C4-2B (cell line): ENCODE results near the gene IQCK.

Source experiments
- ZFX ChIP-seq: fragments of 450-650 bp; IDR thresholded peaks from 2 replicates; pipeline ENCODE4 v1.6.1; 2017
- TF ChIP-seq, protein P1 (sequence below): fragments of 450-650 bp; conservative IDR thresholded peaks from 2 replicates; pipeline ENCODE4 v1.5.1; 2017; ENCODE audit warnings: mild to moderate bottlenecking

DNA sequence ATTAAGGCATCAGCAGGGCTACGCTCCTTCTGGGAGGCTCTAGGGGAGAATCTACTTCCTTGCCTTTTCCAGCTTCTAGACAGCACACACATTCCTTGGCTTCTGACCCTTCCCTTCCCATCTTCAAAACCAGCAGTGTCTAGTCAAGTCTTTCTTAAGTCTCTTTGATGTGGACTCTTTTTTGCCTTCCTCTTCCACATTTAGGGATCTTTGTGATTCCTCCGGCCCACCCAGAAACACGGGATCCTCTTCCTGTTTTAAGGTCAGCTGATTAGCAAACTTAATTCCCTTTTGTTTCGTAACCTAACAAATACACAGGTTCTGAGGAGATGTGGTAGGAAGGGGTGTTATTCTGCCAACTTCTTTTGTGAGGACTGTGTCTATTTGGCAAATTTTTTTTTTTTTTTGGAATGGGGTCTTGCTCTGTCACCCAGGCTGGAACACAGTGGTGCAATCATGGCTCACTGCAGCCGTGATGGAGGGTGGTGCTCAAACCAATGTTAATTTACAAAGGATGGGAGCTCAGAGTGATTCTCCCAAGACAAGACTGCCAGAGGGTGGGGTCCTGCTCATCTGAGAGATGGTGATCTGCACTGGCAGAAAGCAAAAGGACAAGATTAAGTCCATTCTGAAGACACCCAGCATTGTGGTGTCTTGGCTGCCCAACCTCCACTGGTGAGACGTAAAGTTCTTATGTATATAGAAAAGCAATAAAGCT lies 14.7 kb upstream of the IQCK start:
- TF ChIP-seq, protein P1, sequence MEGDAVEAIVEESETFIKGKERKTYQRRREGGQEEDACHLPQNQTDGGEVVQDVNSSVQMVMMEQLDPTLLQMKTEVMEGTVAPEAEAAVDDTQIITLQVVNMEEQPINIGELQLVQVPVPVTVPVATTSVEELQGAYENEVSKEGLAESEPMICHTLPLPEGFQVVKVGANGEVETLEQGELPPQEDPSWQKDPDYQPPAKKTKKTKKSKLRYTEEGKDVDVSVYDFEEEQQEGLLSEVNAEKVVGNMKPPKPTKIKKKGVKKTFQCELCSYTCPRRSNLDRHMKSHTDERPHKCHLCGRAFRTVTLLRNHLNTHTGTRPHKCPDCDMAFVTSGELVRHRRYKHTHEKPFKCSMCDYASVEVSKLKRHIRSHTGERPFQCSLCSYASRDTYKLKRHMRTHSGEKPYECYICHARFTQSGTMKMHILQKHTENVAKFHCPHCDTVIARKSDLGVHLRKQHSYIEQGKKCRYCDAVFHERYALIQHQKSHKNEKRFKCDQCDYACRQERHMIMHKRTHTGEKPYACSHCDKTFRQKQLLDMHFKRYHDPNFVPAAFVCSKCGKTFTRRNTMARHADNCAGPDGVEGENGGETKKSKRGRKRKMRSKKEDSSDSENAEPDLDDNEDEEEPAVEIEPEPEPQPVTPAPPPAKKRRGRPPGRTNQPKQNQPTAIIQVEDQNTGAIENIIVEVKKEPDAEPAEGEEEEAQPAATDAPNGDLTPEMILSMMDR, result no peak
- no peak for TF ChIP-seq ZFX
